Loucy (cell line): ENCODE data around the gene ABCC4.

Source experiments
- H2AFZ ChIP-seq: fragments of 200-600 bp; sonication (generic); 2 replicates; pipeline ENCODE4 v1.6.0; 2016; ENCODE audit warnings: antibody characterized with exemption, mild to moderate bottlenecking, low read length, moderate library complexity
- H3F3A ChIP-seq: fragments of 200-600 bp; 2 replicates; pipeline ENCODE4 v1.6.0; 2016; ENCODE audit warnings: antibody characterized with exemption, low read depth, mild to moderate bottlenecking
- H3K27me3 ChIP-seq: fragments of 200-600 bp; sonication (generic); 2 replicates; pipeline ENCODE4 v1.6.1; 2014; ENCODE audit warnings: low read length, mild to moderate bottlenecking; ENCODE audit not compliant: insufficient read depth, poor library complexity, severe bottlenecking
- H3K36me3 ChIP-seq: fragments of 200-600 bp; sonication (generic); 2 replicates; pipeline ENCODE4 v1.6.1; 2016; ENCODE audit warnings: low read length; ENCODE audit not compliant: insufficient read depth
- H3K4me1 ChIP-seq: fragments of 200-600 bp; sonication (generic); 2 replicates; pipeline ENCODE4 v1.5.1; 2014; ENCODE audit warnings: low read length, mild to moderate bottlenecking; ENCODE audit not compliant: insufficient read depth, poor library complexity, severe bottlenecking
- H3K4me2 ChIP-seq: fragments of 200-600 bp; sonication (generic); 2 replicates; pipeline ENCODE4 v1.6.0; 2014; ENCODE audit warnings: antibody characterized with exemption, low read length, low read depth, mild to moderate bottlenecking; ENCODE audit not compliant: poor library complexity, severe bottlenecking
- H3K4me3 ChIP-seq: fragments of 200-600 bp; sonication (generic); 2 replicates; pipeline ENCODE4 v1.5.1; 2014; ENCODE audit warnings: low read length, mild to moderate bottlenecking, mixed read lengths; ENCODE audit not compliant: poor library complexity, severe bottlenecking
- H3K79me2 ChIP-seq: fragments of 200-600 bp; sonication (generic); 2 replicates; pipeline ENCODE4 v1.6.1; 2014; ENCODE audit warnings: low read length; ENCODE audit not compliant: insufficient read depth
- H3K9ac ChIP-seq: fragments of 200-600 bp; sonication (generic); 2 replicates; pipeline ENCODE4 v1.6.0; 2014; ENCODE audit warnings: mild to moderate bottlenecking, low read depth, low read length, moderate library complexity; ENCODE audit not compliant: poor library complexity, severe bottlenecking
- H3K9me2 ChIP-seq: fragments of 200-600 bp; sonication (generic); replicated peaks from 2 replicates; pipeline ENCODE4 v1.6.1; 2016; ENCODE audit warnings: low read depth, low read length, mixed read lengths
- H3K9me3 ChIP-seq: fragments of 200-600 bp; sonication (generic); 2 replicates; pipeline ENCODE4 v1.6.1; 2014; ENCODE audit warnings: mild to moderate bottlenecking, antibody characterized with exemption, low read length, low read depth; ENCODE audit not compliant: insufficient read depth
- H4K20me1 ChIP-seq: fragments of 200-600 bp; sonication (generic); 2 replicates; pipeline ENCODE4 v1.6.0; 2014; ENCODE audit warnings: antibody characterized with exemption, low read length, mild to moderate bottlenecking; ENCODE audit not compliant: insufficient read depth, poor library complexity, severe bottlenecking
- CTCF ChIP-seq: fragments of 200-600 bp; sonication (generic); conservative IDR thresholded peaks from 2 replicates; pipeline ENCODE4 v1.5.1; 2014; ENCODE audit warnings: mild to moderate bottlenecking, antibody characterized with exemption, low read length
- EZH2phosphoT487 ChIP-seq: fragments of 200-600 bp; IDR thresholded peaks from 2 replicates; pipeline ENCODE4 v1.6.1; 2018; ENCODE audit warnings: antibody characterized with exemption, mild to moderate bottlenecking, moderate library complexity, borderline replicate concordance

Gene ABCC4

GRCh38 chr13:95027638-95028037, 273.6 kb downstream of the ABCC4 start:
- Histone ChIP-seq H3K36me3 (no peaks in the 10 kb centered on the region), H2AFZ (no peak overlapping the region), H3K9me2 (no peaks in the 10 kb centered on the region), H3K27me3 (no peaks in the 10 kb centered on the region), H3F3A (no peaks in the 10 kb centered on the region), H3K9me3 (no peaks in the 10 kb centered on the region), H3K9ac (no peak overlapping the region), H3K4me2 (no peak overlapping the region), H3K79me2 (no peaks in the 10 kb centered on the region), H3K4me1 (no peaks in the 10 kb centered on the region), H3K4me3 (no peak overlapping the region), H4K20me1 (no peaks in the 10 kb centered on the region)
- TF ChIP-seq CTCF (no peak), EZH2phosphoT487 (no peak)

- no peak overlapping the region for H2AFZ ChIP-seq
These were observed 276.1 kb downstream of the ABCC4 start for GRCh38 chr13:95025116-95025515.

GRCh38 chr13:95023405-95023804, 277.8 kb downstream of the ABCC4 start:
- no peaks in the 10 kb centered on the region for H3F3A ChIP-seq
- no peaks in the 10 kb centered on the region for H4K20me1 ChIP-seq
- H2AFZ ChIP-seq = no peak overlapping the region
- no peak overlapping the region for H3K4me2 ChIP-seq
- no peak overlapping the region for H3K9ac ChIP-seq
- no peaks in the 10 kb centered on the region for H3K36me3 ChIP-seq
- no peak overlapping the region for H3K4me3 ChIP-seq
- no peaks in the 10 kb centered on the region for H3K9me2 ChIP-seq
- no peak for TF ChIP-seq EZH2phosphoT487
- no peak for TF ChIP-seq CTCF
- H3K79me2 ChIP-seq = no peaks in the 10 kb centered on the region
- H3K4me1 ChIP-seq = no peaks in the 10 kb centered on the region
- H3K27me3 ChIP-seq = no peaks in the 10 kb centered on the region
- H3K9me3 ChIP-seq = no peaks in the 10 kb centered on the region

More at GRCh38 chr13:95025116-95025515, 276.1 kb downstream of the ABCC4 start:
- Histone ChIP-seq H3K27me3 (no peaks in the 10 kb centered on the region), H3K9me2 (no peaks in the 10 kb centered on the region), H4K20me1 (no peaks in the 10 kb centered on the region), H3K79me2 (no peaks in the 10 kb centered on the region), H3K4me2 (no peak overlapping the region), H3K36me3 (no peaks in the 10 kb centered on the region), H3K4me3 (no peak overlapping the region), H3K4me1 (no peaks in the 10 kb centered on the region), H3F3A (no peaks in the 10 kb centered on the region), H3K9me3 (no peaks in the 10 kb centered on the region), H3K9ac (no peak overlapping the region)
- TF ChIP-seq CTCF (no peak), EZH2phosphoT487 (no peak)
